ENCODE results near the gene IPO5. TPM values are rescaled to one million over a fixed set of nuclear protein-coding genes. Genes with fewer than 3 reads are reported as not detected.

The IPO5 gene
- total RNA-seq, 1 donor from 2014 or later = 154 TPM

- no peaks in the 10 kb centered on the region for H3K36me3 Mint-ChIP-seq (ENCODE audit: low read depth, unreplicated experiment)
- H3K27me3 Mint-ChIP-seq (ENCODE audit: unreplicated experiment) = no peaks in the 10 kb centered on the region
- no peak for TF ChIP-seq CTCF (IDR thresholded peaks at IDR 0.05; ENCODE audit: unreplicated experiment)
- no peaks in the 10 kb centered on the region for H3K9me3 Mint-ChIP-seq (ENCODE audit: unreplicated experiment)
- peaks cover 4% of the 10 kb centered on the region for H3K4me1 Mint-ChIP-seq (ENCODE audit: unreplicated experiment)
- H3K4me3 Mint-ChIP-seq (ENCODE audit: unreplicated experiment) = no peak overlapping the region
- no peak overlapping the region for H3K27ac Mint-ChIP-seq (ENCODE audit: unreplicated experiment)
- no peak for DNase-seq (ENCODE audit: low spot score)
These were observed 9.4 kb downstream of the IPO5 start for GRCh38 chr13:97962887-97963286.

DNA sequence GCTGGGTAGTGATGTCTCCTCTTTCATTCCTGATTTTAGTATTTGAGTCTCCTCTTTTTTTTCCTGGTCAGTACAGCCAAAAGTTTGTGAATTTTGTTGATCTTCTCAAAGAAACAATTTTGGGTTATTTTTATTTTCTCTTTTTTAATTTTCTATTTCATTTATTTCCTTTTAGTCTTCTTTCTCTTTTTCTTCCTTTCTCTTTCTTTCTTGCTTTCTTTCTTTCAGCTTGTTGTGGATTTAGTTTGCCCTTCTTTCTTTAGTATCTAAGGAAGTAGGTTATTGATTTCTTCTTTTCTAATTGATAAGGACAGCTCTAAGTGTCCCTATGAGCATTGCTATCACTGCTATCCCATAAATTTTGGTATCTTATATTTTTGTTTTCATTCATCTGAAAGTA lies 13.8 kb downstream of the IPO5 start:
- Mint-ChIP-seq H3K9me3 (ENCODE audit: unreplicated experiment) (no peaks in the 10 kb centered on the region), H3K27ac (ENCODE audit: unreplicated experiment) (no peak overlapping the region), H3K27me3 (ENCODE audit: unreplicated experiment) (no peaks in the 10 kb centered on the region), H3K36me3 (ENCODE audit: low read depth, unreplicated experiment) (no peaks in the 10 kb centered on the region), H3K4me1 (ENCODE audit: unreplicated experiment) (no peaks in the 10 kb centered on the region), H3K4me3 (ENCODE audit: unreplicated experiment) (no peak overlapping the region)
- DNase-seq (ENCODE audit: low spot score) = no peak
- no peak for TF ChIP-seq CTCF (IDR thresholded peaks at IDR 0.05; ENCODE audit: unreplicated experiment)

GRCh38 chr13:97967948-97968347 lies 14.5 kb downstream of the IPO5 start:
- no peak for DNase-seq (ENCODE audit: low spot score)
- Mint-ChIP-seq H3K36me3 (ENCODE audit: low read depth, unreplicated experiment) (no peaks in the 10 kb centered on the region), H3K27ac (ENCODE audit: unreplicated experiment) (no peak overlapping the region), H3K9me3 (ENCODE audit: unreplicated experiment) (no peaks in the 10 kb centered on the region), H3K4me3 (ENCODE audit: unreplicated experiment) (no peak overlapping the region), H3K27me3 (ENCODE audit: unreplicated experiment) (no peaks in the 10 kb centered on the region), H3K4me1 (ENCODE audit: unreplicated experiment) (no peaks in the 10 kb centered on the region)
- TF ChIP-seq CTCF (IDR thresholded peaks at IDR 0.05; ENCODE audit: unreplicated experiment) = no peak

DNA sequence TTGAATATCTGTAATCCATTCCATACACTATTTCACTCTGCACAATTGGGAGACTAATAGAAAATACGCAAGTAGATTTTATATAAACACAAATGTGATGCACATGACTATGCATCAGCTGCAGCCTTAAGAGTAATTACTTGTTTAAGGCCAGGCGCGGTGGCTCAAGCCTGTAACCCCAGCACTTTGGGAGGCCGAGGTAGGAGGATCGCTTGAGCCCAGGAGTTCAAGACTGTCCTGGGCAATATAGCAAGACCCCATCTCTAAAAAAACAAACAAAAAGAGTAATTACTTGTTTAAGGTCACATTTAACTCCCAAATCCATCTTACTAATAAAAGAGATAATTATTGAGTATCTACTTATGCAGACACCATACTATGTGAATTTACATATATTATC lies 18.0 kb downstream of the IPO5 start:
- no peak for TF ChIP-seq CTCF (IDR thresholded peaks at IDR 0.05; ENCODE audit: unreplicated experiment)
- Mint-ChIP-seq H3K36me3 (ENCODE audit: low read depth, unreplicated experiment) (peaks cover 3% of the 10 kb centered on the region), H3K4me1 (ENCODE audit: unreplicated experiment) (peaks cover 4% of the 10 kb centered on the region), H3K27ac (ENCODE audit: unreplicated experiment) (no peak overlapping the region), H3K27me3 (ENCODE audit: unreplicated experiment) (peaks cover 8% of the 10 kb centered on the region), H3K9me3 (ENCODE audit: unreplicated experiment) (no peaks in the 10 kb centered on the region), H3K4me3 (ENCODE audit: unreplicated experiment) (no peak overlapping the region)
- DNase-seq (ENCODE audit: low spot score) = no peak

- Mint-ChIP-seq H3K9me3 (ENCODE audit: unreplicated experiment) (no peaks in the 10 kb centered on the region), H3K4me1 (ENCODE audit: unreplicated experiment) (peaks cover 11% of the 10 kb centered on the region), H3K27ac (ENCODE audit: unreplicated experiment) (no peak overlapping the region), H3K4me3 (ENCODE audit: unreplicated experiment) (peak overlapping the region; percentile 93), H3K36me3 (ENCODE audit: low read depth, unreplicated experiment) (peaks cover 9% of the 10 kb centered on the region), H3K27me3 (ENCODE audit: unreplicated experiment) (peaks cover 14% of the 10 kb centered on the region)
- no peak for TF ChIP-seq CTCF (IDR thresholded peaks at IDR 0.05; ENCODE audit: unreplicated experiment)
- DNase-seq (ENCODE audit: low spot score) = no peak
These were observed 21.3 kb downstream of the IPO5 start for GRCh38 chr13:97974773-97975172.

All from endothelial cell (in vitro differentiated cells).